ENCODE data around the gene BOLL.
"Not testable (repeated sequence)": the region's sequence is repeated elsewhere in the genome, so short reads cannot be mapped to it uniquely, and the experiment has no call there.

BOLL gene

DNA sequence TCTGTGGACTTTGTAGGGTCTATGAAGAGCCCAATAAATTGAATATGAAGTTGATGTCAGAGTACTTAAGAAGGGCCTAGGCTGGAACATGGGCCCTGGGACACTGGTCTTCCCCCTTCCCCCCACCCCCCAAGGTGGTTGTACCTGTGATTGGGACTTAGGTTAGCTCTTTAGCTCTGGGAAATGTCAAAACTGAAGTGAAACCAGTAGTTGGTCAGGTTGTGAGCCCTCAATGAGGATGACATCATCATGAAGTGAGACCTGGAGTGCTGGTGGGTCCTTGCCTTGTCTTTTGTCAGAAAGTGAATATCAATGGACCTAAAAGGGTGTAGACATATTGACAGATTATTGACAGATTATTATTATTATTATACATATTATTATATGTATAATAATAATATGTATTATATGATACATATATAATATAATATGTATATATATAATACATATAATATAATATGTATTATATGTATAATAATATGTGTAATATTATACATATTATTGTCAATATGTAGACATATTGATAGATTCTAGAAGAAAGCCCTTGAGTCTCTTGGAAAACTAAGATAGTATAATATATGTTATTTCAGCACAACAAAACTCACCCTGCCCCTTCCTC is 74.6 kb downstream of the BOLL start:
- no peak overlapping the region for H3K4me3 Mint-ChIP-seq
- peaks cover 7% of the 10 kb centered on the region for H3K36me3 Mint-ChIP-seq (ENCODE audit: low read depth)
- no peak overlapping the region for H3K27ac Mint-ChIP-seq
- peaks cover 29% of the 10 kb centered on the region for H3K4me1 Mint-ChIP-seq
- TF ChIP-seq, protein P1, sequence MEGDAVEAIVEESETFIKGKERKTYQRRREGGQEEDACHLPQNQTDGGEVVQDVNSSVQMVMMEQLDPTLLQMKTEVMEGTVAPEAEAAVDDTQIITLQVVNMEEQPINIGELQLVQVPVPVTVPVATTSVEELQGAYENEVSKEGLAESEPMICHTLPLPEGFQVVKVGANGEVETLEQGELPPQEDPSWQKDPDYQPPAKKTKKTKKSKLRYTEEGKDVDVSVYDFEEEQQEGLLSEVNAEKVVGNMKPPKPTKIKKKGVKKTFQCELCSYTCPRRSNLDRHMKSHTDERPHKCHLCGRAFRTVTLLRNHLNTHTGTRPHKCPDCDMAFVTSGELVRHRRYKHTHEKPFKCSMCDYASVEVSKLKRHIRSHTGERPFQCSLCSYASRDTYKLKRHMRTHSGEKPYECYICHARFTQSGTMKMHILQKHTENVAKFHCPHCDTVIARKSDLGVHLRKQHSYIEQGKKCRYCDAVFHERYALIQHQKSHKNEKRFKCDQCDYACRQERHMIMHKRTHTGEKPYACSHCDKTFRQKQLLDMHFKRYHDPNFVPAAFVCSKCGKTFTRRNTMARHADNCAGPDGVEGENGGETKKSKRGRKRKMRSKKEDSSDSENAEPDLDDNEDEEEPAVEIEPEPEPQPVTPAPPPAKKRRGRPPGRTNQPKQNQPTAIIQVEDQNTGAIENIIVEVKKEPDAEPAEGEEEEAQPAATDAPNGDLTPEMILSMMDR (IDR thresholded peaks at IDR 0.05; ENCODE audit: unreplicated experiment in 3 of 3), result no peak
- H3K27me3 Mint-ChIP-seq (ENCODE audit: low read depth), result no peaks in the 10 kb centered on the region
- no peaks in the 10 kb centered on the region for H3K9me3 Mint-ChIP-seq

DNA sequence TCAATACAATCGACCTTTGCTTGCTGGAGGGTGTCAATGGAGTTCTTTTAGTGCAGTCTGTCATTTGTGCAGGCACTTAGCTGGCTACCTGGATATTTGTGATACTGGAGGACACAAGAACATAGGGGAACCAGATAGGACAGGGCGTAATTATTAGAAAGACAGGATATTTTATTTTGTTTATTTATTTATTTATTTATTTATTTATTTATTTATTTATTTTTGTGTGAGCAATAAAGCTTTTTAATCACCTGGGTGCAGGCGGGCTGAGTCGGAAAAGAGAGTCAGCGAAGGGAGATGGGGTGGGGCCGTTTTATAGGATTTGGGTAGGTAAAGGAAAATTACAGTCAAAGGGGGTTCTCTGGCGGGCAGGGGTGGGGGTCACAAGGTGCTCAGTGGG is 76.0 kb downstream of the BOLL start:
- not testable (repeated sequence) for H3K36me3 Mint-ChIP-seq (ENCODE audit: low read depth); H3K27ac Mint-ChIP-seq; H3K27me3 Mint-ChIP-seq (ENCODE audit: low read depth); H3K9me3 Mint-ChIP-seq
- peak overlapping the region in 1 of 3 experiments; percentile 59 for H3K4me3 Mint-ChIP-seq
- peaks cover 35% of the 10 kb centered on the region for H3K4me1 Mint-ChIP-seq

DNA sequence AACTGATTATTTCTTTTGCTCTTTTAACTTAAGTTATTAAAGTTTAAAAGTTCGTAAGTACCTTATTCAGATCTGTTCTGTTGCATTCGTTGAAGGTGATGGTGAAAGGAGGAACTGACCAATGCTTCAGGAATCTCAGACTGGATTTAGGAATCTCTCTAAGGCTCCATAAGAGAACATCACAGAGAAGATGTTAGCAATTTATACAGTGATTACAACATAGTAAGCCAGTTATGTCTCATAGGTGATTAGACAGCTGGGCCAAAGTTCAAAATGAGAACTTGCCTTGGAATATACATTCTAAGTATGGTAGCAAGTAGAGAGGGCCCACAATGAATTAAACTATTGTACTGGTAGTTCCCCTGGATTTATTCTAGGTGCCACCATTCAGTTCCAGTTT is 76.8 kb downstream of the BOLL start:
- Mint-ChIP-seq H3K27ac (no peak overlapping the region), H3K9me3 (no peaks in the 10 kb centered on the region), H3K36me3 (ENCODE audit: low read depth) (peaks cover 7% of the 10 kb centered on the region), H3K27me3 (ENCODE audit: low read depth) (no peaks in the 10 kb centered on the region), H3K4me3 (peak overlapping the region; percentile 46 to 74 (median 48)), H3K4me1 (peaks cover 35% of the 10 kb centered on the region)
- TF ChIP-seq, protein P1 (IDR thresholded peaks at IDR 0.05; ENCODE audit: unreplicated experiment in 3 of 3), result no peak

DNA sequence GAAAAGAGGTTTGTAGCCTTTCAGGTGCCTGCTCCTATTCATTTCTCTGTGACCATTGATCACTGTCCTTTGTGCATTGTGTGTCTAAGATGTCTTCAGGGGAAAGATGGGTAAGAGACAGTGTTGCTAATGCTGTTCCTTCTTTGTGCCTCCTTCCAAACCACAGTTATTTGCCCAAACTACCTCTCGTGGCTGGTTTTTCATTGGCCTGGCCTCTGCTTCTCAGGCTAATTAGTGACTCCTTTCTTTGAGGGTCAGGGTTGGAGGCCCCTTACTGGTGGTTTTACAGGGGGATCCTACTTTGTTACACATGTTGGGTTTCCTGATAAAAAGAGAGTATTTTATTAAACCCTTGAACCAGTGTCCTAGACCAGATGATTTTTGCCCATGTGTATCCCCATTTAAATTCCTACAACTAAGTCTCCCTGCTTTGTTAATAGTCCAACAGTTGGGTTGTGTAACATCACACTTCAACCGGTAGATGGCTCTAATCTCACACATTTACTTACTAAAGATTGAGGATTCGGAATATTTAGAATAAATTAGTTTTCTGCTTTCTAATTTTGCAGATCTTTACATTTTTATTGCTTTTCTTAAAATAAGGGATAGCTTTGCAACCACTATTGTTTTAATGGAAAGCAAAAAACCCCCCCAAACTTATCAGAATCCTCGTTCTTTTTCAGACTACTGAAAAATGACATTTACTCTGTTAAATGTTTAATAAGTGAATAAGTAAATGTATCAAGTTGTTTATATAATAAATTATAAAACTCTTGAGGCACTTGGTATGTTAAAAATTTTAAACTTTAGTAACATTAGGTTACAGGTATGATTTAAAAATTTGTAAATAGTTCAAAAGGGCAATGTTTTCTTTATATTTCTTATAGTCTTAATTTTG is 77.6 kb downstream of the BOLL start:
- Mint-ChIP-seq H3K36me3 (ENCODE audit: low read depth) (peaks cover 7% of the 10 kb centered on the region), H3K9me3 (no peaks in the 10 kb centered on the region), H3K4me3 (peak overlapping the region; percentile 86 to 92 (median 91)), H3K4me1 (peaks cover 35% of the 10 kb centered on the region), H3K27me3 (ENCODE audit: low read depth) (no peaks in the 10 kb centered on the region), H3K27ac (no peak overlapping the region)
- TF ChIP-seq, protein P1 (IDR thresholded peaks at IDR 0.05; ENCODE audit: unreplicated experiment in 3 of 3), result peak; percentile 67 to 79 (median 72)

DNA sequence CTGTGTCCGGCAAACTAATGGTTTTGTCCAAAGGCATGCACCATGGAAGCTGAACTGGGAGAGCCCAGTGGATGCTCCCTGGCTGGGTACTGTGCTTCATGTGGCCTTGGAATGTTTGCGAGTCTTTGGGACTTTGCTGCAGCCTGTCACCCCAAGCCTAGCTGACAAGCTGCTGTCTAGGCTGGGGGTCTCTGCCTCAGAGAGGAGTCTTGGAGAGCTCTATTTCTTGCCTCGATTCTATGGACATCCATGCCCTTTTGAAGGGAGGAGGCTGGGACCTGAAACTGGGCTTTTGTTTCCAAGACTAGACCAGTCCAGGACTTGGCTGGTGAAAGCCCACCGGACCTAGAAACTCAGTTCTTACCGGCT is 78.3 kb downstream of the BOLL start:
- TF ChIP-seq, protein P1 (IDR thresholded peaks at IDR 0.05; ENCODE audit: unreplicated experiment in 3 of 3), result no peak
- H3K27me3 Mint-ChIP-seq (ENCODE audit: low read depth), result no peaks in the 10 kb centered on the region
- H3K27ac Mint-ChIP-seq, result no peak overlapping the region
- peaks cover 35% of the 10 kb centered on the region for H3K4me1 Mint-ChIP-seq
- H3K4me3 Mint-ChIP-seq, result peak overlapping the region; percentile 86 to 92 (median 91)
- H3K9me3 Mint-ChIP-seq, result no peaks in the 10 kb centered on the region
- H3K36me3 Mint-ChIP-seq (ENCODE audit: low read depth), result peaks cover 7% of the 10 kb centered on the region

DNA sequence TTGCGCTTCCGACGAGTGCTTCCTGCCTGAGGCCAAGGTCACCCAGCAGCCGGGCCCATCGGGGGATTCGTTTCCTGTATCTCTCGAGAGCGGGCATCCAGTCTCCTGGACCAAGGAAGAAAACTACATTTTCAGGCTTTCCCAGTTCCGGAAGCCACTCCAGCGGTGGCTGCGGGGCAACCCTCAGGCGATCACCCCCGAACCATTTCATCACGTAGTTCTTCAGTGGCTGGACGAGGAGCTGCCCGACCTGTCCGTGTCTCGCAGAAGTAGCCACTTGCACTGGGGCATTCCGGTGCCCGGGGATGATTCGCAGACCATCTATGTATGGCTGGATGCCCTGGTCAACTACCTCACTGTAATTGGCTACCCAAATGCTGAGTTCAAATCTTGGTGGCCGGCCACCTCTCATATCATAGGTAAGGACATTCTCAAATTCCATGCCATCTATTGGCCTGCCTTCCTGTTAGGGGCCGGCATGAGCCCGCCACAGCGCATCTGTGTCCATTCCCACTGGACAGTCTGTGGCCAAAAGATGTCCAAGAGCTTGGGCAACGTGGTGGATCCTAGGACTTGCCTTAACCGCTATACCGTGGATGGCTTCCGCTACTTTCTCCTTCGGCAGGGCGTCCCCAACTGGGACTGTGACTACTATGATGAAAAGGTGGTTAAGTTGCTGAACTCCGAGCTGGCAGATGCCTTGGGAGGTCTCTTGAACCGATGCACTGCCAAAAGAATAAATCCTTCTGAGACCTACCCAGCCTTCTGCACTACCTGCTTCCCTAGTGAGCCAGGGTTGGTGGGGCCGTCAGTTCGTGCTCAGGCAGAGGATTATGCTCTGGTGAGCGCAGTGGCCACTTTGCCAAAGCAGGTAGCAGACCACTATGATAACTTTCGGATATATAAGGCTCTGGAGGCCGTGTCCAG is 78.9 kb downstream of the BOLL start:
- peak overlapping the region; percentile 86 to 92 (median 91) for H3K4me3 Mint-ChIP-seq
- H3K9me3 Mint-ChIP-seq, result no peaks in the 10 kb centered on the region
- TF ChIP-seq, protein P1 (IDR thresholded peaks at IDR 0.05; ENCODE audit: unreplicated experiment in 3 of 3), result no peak
- H3K27ac Mint-ChIP-seq, result peak overlapping the region in 1 of 3 experiments; percentile 73
- H3K36me3 Mint-ChIP-seq (ENCODE audit: low read depth), result peaks cover 7% of the 10 kb centered on the region
- H3K4me1 Mint-ChIP-seq, result peaks cover 35% of the 10 kb centered on the region
- H3K27me3 Mint-ChIP-seq (ENCODE audit: low read depth), result no peaks in the 10 kb centered on the region

Measured in nephron (organoid).